Smooth muscle cell of the brain vasculature (primary cell): ENCODE results near the gene JAGN1.
"Not testable (repeated sequence)": the region's sequence is repeated elsewhere in the genome, so short reads cannot be mapped to it uniquely, and the experiment has no call there.

Experiments
- DNase-seq: peaks from one replicate; pipeline ENCODE4 v3.0.0-alpha.2; 2012; ENCODE audit warnings: low read depth, low spot score

JAGN1 gene

DNA sequence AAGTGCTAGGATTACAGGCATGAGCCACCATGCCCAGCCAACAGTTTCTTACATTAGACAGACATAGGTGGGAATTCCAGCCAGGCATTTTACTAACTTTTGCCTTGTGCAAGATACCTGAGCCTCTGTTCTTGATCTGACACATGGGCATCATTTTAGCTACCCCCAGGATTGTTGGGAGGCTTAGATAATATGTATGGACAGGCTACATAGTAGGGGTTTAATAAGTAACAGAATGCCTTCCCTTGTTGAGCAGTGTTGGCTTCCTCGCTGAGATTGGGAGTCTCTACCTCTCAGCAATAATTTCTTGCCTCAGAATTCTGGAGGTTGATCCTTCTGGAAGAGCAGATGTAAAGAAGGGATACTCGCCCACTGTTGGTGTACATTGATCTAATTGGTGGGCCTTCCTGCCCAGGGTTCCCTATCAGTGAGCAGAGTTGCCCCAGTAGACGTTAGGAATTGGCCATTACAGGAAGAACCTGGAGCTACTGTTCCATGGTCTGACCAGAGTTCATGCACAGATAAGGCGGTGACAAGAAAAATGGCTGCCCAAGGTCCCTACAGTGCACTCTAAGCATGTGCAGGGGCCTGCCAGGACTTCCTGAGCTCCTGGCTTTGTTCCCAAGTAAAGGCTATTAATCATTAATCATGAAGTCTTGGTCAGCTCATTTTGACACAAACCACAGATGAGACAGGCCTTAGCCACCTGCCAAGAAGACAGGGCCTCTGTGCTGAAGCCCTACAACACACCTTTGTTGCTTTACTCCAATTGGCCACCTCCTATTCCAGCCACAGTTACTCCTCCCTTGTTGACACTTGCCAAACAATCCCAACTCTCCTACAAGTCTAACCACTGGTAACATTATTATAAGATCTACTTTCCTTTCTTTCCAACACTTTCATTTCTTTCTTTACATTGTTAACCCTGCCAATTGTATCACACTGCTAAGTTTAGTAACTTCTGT is 7.3 kb downstream of the JAGN1 start:
- DNase-seq = no peak

DNA sequence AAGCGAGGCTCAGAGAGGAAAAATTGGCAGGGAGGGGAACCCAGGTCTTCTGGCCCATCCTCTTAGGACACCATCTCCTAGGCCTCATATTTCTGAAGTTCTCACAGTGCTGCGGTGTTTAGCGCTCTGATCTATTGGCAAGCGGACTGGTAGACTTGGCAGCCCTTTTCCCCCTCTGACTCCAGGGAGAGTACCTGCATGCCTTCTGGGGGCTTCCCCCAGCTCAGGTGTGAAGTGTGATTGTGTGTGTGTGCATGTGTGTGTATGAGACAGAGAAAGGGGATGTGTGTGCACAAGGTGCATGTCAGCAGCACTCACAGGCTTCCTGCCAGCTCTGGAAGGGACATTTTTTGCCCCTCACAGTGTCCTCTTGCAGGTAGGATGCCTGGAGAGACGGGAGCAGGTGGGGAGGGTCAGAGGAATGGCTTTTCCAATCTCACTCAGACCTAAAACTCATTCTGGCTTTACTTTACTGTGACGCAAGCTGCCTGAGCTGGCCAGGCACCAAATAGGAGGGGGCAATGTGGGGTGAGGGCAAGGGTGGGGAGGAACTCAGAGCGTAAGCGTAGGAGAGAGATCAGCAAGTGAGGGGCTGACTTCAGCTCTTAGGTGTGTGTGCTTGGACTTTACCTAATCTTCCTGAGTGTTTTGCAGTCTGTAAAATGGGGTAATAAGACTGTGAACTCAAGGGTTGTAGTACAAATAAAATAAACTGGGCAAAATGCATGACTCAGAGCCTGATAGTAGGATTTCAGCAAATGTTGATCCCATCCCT is 8.2 kb downstream of the JAGN1 start:
- no peak for DNase-seq

DNA sequence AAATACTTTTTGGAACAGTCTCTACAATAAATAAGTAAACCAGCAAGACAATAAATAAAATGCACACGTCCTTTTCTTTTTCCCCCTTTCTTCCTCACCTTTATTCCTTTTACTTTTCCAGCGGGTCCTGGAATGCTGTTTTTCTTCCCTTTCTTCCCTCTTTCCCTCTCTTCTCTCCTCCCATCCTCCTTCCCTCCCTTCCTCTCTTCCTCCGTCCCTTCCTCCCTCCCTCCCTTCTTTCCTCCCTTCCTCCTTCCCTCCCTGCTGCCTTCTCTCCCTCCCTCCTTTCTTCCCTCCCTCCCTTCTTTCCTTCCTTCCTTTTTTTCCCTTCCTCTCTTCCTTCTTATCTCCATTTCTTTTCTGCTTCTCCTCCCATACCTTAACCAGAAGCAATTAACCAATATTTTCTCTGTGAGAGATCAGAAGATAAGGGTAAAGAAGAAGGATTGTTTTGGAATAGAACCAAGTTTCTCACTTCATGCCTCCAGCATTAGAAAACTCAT is 8.9 kb downstream of the JAGN1 start:
- no peak for DNase-seq

DNA sequence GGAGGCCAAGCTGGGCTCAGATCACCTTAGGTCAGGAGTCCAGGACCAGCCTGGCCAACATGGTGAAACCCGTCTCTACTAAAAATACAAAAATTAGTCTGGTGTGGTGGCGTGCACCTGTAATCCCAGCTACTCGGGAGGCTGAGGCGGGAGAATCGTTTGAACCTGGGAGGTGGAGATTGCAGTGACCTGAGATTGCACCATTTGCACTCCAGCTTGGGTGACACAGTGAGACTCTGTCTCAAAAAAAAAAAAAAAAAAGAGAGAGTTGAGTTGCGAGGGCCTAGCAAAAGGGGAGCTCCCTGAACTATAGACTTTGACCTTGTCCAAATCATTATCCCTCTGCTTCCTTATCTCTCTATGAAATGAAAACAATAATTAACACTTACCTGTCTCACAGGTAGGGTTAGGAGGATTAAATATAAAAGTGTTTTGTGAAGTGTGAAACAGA is 10.6 kb downstream of the JAGN1 start:
- DNase-seq = not testable (repeated sequence)

DNA sequence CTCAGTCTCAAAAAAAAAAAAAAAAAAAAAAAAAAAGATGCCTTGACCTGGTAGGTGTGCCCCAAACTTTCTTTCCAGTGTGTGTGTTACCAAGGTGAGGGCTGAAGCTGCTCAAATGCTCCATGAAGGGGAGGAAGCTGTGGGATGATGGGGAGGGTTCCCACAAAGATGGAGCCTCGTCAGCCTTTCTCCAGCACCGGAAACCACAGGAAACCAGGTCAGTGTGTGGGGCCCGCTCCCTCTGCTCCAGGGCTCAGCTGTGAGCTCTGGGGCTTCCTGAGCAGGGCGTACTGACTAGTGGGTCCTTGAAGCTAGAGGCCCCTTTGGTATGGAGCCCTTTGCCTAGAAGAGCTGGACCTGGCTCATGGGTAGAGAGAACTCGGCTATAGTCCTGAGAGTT is 11.6 kb downstream of the JAGN1 start:
- no peak for DNase-seq

DNA sequence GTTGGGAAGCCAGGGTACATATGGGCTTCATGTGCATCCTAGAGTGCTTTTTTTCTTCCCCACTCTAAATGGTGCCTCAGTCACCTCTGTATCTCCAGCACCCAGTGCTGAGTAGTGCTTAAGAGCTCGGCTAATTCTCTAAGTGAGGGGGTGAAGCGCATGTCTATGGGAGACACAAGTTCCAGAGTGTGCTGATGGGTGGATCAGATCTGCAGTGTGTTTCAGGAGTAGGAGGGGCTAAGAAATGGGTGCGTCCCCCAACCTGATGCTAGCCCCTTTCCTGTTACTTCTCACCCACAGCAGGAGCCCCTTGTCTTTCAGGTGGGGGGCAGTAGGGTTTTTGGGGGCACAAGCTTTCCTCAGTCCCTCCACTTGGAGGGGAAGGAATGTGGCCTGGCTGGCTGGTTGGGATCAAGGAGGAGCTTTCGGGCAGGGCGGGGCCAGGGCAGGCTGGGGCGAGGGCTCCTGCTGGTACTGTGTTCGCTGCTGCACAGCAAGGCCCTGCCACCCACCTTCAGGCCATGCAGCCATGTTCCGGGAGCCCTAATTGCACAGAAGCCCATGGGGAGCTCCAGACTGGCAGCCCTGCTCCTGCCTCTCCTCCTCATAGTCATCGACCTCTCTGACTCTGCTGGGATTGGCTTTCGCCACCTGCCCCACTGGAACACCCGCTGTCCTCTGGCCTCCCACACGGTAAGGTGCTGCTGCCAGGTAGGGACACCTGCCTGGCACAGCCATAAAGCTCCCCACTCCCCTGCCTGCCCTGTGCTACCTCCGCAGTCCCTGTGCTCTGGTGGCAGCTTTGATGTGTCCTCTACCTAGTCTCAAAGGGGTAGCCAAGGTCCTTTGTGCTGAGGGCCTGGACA is 12.2 kb downstream of the JAGN1 start, which contains the start of gene IL17RE:
TSS of gene IL17RE (plus strand) at position 477 of the 866 bp plus-strand sequence. CDS start at position 562, 85 bp downstream.
- no peak for DNase-seq

DNA sequence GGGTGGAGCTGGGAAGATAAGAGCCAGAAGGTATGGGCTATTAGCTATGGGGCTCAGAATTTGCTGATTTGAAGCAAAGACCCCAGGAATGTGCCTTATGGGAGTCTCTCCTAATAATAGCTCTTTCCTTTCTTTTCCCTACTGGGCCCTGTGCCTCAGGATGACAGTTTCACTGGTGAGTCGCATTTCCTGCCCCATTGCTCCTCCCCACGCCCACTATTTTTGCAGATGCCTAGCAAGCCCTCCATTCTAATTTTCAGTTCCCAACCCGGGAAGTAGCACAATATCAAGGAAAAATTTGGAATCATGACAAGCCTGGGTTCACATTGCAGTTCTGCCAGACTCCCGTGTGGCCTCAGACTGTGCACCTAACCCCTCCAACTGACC is 12.8 kb downstream of the JAGN1 start:
- DNase-seq = no peak

DNA sequence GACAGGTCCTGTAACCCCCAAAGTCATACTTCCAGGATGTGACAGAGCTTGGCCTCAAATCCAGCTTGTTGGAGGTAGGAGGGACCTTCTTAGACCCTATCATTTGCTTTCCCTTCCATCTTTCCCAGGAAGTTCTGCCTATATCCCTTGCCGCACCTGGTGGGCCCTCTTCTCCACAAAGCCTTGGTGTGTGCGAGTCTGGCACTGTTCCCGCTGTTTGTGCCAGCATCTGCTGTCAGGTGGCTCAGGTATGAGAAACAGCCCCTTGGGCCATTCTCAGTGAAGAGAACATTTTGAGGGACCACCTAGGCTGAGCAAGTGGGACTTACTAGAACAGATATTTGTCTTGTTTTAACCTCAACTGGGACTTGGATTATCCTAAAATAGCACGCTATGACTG is 13.5 kb downstream of the JAGN1 start:
- no peak for DNase-seq

DNA sequence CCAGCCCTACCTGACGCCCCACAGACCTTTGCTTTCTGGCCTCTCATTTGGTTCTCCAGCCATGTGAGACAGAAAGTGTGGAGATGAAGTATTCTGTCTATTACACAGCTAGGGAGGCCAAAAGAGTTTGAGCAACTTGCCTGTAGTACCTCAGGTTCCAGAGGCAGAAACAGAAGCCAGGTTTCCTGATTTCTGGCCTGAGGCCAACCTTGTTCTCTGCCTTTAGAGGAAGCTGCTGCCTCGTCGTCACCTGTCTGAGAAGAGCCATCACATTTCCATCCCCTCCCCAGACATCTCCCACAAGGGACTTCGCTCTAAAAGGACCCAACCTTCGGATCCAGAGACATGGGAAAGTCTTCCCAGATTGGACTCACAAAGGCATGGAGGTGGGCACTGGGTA is 16.1 kb downstream of the JAGN1 start:
- no peak for DNase-seq

DNA sequence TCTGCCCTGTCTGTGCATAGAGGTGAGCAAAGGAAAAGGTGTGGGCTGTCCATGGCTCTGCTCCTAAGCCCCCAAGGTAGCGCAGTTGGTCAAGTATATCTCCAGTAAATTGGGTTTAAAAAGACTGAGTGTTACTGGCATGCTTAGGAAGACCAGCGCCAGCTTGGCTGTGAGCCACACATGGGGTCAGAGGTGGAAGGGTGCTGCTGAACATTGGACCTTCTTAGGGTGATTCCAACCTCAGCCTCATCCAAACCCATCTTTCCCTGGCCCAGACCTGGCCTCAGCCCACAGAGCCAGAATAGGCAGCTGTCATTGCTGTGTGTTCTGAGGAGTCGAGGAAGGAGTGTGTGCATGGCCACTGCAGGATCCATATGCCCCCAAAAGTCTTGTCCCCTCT is 17.9 kb downstream of the JAGN1 start:
- DNase-seq = no peak

DNA sequence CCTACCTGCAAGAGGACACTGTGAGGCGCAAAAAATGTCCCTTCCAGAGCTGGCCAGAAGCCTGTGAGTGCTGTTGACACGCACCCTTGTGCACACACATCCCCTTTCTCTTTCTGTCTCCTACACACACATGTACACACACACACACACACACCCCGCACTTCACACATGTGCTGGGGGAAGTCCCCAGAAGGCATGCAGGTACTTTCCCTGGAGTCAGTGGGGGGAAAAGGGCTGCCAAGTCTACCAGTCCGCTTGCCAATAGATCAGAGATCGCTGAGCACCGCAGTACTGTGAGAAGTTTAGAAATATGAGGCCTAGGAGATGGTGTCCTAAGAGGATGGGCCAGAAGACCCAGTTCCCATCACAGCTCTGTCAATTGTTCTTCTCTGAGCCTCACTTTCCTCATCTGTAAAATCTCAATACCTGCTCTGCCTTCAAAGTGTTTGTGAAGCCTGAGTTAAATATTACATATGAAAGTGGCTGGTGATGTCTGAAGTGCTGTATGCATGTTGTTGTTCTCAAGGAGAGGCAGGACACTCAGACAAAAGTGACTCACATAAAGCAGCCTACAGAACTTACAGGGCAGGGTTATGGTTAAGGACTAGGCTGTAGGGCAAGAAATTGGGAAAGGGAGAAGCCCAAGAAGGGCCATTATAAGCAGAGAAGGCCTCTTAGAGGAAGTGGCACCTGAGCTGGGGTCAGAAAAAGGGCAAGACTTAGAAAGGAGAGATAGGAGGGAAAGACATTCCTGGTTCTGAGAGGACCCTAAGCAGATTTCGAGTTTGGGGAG is 19.0 kb downstream of the JAGN1 start:
- no peak for DNase-seq

DNA sequence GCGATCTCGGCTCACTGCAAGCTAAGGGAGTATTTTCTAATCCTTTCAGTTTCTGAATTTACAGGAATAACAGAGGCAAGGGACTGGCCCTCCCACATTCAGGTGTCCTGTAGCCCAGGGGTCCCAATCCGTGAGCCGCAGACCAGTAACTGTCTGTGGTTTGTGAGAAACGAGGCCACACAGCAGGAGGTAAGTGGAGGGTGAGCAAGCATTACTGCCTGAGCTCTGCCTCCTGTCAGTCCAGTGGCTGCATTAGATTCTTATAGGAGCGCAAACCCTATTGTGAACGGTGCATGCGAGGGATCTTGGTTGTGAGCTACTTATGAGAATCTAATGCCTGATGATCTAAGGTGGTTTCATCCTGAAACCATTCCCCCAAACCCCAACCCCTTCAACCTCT is 21.5 kb downstream of the JAGN1 start:
- DNase-seq = no peak

DNA sequence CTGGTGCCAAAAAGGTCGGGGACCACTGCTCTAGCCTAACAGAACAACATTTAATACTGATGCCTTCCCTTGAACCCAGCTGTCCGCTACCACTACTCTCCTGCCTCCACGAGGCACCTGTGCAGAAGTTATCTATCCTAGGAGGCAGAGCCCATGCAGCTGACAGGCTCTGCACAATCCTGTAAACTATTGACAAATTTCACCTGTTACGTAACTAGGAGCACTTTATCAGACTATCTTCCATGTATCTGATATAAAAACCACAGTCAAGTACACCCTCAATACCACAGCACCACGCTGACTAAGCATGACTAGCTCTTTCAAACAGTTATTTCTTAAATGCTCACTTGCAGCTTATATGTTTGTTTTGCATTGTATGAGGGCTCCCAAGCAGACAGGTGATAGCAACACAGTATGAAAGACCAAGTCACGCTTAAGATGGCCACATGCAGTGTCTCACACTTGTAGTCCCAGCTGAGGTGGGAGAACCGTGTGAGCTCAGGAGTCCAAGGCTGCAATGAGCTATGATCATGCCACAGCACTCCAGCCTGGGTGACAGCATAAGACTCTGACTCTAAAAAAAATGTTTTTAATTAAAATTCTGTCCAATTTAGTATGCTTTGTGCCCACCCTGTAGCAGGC is 22.0 kb downstream of the JAGN1 start:
- DNase-seq = no peak

DNA sequence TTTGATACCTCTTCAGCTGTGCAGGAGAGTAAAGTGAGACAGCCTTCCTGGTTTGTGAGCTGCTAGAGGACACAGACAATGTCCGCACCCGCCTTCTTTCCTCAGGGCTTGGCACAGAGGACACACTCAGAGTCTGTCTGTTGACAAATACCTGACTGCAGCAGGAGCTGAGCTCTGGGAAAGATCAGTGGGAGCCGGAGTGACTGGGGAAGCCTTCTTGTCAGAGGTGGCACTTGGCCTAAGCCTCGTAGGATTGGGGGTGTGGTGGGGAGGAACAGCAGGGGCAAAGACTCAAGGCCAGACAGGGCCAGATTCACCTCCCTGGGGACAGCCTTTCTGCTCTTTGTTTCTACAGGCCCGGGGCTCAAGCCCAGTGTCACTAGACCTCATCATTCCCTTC is 23.2 kb downstream of the JAGN1 start:
- DNase-seq = no peak

DNA sequence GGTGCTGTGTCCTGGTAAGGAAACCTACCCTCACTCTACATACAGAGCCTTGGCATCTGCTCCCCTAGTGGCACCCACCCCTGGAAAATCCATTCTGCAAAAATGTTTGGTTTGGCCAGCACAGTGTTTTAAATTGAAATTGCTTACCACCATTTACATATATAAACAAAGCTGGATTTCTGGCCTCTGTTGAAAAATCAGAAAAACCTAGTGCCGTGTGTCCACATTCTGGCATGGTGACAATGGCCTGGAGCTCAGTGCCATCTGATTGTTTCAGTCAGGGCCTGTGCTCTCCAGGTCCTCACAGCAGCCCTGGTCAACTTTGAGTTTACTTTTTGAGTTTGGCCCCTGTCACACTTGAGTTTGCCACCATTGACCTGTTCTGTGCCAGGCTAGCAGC is 23.6 kb downstream of the JAGN1 start:
- no peak for DNase-seq

DNA sequence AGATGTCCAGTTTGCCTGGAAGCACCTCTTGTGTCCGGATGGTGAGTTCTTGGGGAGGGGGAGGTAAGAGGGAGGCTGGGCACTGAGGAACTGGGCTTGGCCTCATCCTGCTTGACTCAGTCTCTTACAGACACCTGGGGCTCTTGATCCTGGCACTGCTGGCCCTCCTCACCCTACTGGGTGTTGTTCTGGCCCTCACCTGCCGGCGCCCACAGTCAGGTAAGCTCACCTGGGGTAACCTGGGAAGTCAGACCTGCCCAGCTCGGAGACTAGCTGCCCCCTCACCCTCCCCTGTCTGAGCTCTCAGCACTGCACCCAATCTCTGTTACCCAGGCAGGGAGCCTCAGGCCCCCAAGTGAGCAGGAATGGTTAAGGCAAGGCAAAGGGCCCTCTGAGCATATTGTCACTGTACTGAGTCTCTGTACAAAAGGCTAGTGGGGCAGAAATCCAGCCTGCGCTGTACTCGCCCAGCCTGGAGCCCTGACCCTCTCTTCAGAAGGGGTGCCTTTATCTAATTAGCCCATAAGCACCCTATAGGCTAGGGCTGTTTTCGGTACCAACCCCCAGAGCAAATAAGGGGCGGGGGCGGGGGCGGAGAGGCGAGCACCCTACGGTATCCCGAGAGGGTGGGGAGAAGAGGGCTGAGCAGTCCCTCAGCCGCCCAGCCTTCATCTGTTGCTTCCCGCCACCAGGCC is 24.3 kb downstream of the JAGN1 start:
- DNase-seq = no peak

DNA sequence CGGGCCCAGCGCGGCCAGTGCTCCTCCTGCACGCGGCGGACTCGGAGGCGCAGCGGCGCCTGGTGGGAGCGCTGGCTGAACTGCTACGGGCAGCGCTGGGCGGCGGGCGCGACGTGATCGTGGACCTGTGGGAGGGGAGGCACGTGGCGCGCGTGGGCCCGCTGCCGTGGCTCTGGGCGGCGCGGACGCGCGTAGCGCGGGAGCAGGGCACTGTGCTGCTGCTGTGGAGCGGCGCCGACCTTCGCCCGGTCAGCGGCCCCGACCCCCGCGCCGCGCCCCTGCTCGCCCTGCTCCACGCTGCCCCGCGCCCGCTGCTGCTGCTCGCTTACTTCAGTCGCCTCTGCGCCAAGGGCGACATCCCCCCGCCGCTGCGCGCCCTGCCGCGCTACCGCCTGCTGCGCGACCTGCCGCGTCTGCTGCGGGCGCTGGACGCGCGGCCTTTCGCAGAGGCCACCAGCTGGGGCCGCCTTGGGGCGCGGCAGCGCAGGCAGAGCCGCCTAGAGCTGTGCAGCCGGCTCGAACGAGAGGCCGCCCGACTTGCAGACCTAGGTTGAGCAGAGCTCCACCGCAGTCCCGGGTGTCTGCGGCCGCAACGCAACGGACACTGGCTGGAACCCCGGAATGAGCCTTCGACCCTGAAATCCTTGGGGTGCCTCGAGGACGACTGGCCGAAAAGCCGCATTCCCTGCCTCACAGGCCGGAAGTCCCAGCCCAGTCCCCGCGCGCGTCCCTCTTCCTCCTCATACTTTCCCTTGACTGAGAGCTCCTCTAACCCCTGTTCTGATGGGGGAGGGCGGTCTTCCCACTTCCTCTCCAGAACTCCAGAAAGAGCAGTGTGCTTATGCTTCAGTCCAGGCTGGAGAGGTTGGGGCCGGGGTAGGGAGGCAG is 25.1 kb downstream of the JAGN1 start:
- DNase-seq = no peak

DNA sequence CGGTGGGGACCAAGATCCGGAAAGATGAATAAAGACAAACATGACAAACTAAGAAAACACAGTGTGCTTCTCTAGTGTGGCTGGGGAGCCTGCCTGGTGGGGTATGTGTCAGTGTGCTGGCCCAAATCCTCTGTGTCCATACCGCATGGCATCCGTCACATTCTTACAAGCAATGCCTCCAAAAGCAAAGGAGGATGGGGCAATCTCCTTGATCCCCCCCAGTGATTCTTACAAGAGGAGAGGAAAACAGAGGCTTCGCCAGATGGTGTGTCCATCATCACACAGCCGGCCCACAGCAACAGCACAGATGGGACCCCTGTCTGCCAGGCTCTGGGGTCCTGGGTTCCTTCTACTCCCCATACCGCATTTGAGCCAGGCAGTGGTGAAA is 25.9 kb downstream of the JAGN1 start:
- no peak for DNase-seq
